MM.1S (cell line): ENCODE data around the gene IFNG-AS1.

Experiments
- DNase-seq: peaks from one replicate; pipeline ENCODE4 v3.0.0-alpha.2; 2015
- H2AFZ ChIP-seq: fragments of 300-600 bp; sonication (generic); 2 replicates; pipeline ENCODE4 v1.6.0; 2016; ENCODE audit warnings: antibody characterized with exemption, low read length
- H3F3A ChIP-seq: fragments of 300-600 bp; sonication (generic); 2 replicates; pipeline ENCODE4 v1.6.1; 2016; ENCODE audit warnings: mild to moderate bottlenecking, antibody characterized with exemption, low read length, moderate library complexity, mixed read lengths; ENCODE audit not compliant: insufficient read depth
- H3K27ac ChIP-seq: fragments of 300-600 bp; sonication (generic); 2 replicates; pipeline ENCODE4 v1.5.1; 2016; ENCODE audit warnings: mild to moderate bottlenecking, low read length
- H3K27me3 ChIP-seq: fragments of 300-600 bp; sonication (generic); replicated peaks from 2 replicates; pipeline ENCODE4 v1.6.0; 2016; ENCODE audit warnings: low read length; ENCODE audit not compliant: insufficient read depth
- H3K36me3 ChIP-seq: fragments of 300-600 bp; sonication (generic); replicated peaks from 2 replicates; pipeline ENCODE4 v1.6.1; 2016; ENCODE audit warnings: mild to moderate bottlenecking, low read length, mixed read lengths; ENCODE audit not compliant: insufficient read depth
- H3K4me1 ChIP-seq: fragments of 300-600 bp; sonication (generic); 2 replicates; pipeline ENCODE4 v1.6.1; 2016; ENCODE audit warnings: low read length, mixed read lengths
- H3K4me2 ChIP-seq: fragments of 300-600 bp; sonication (generic); 2 replicates; pipeline ENCODE4 v1.6.0; 2016; ENCODE audit warnings: low read depth, low read length
- H3K4me3 ChIP-seq: fragments of 300-600 bp; sonication (generic); 2 replicates; pipeline ENCODE4 v1.5.1; 2016; ENCODE audit warnings: low read length, mixed read lengths
- H3K79me2 ChIP-seq: fragments of 300-600 bp; sonication (generic); 2 replicates; pipeline ENCODE4 v1.6.1; 2016; ENCODE audit warnings: mixed run types, low read length, mixed read lengths
- H3K9ac ChIP-seq: fragments of 300-600 bp; sonication (generic); 2 replicates; pipeline ENCODE4 v1.6.1; 2016; ENCODE audit warnings: low read length, mixed read lengths
- H3K9me2 ChIP-seq: fragments of 300-600 bp; sonication (generic); replicated peaks from 2 replicates; pipeline ENCODE4 v1.6.1; 2016; ENCODE audit warnings: mild to moderate bottlenecking, low read length, mixed read lengths; ENCODE audit not compliant: insufficient read depth
- H3K9me3 ChIP-seq: fragments of 300-600 bp; sonication (generic); replicated peaks from 2 replicates; pipeline ENCODE4 v1.6.1; 2016; ENCODE audit warnings: mild to moderate bottlenecking, low read length, mixed read lengths; ENCODE audit not compliant: insufficient read depth
- H4K20me1 ChIP-seq: fragments of 300-600 bp; sonication (generic); 2 replicates; pipeline ENCODE4 v1.6.1; 2016; ENCODE audit warnings: mild to moderate bottlenecking, low read length, moderate library complexity, mixed read lengths; ENCODE audit not compliant: insufficient read depth
- EZH2 ChIP-seq: fragments of 300-600 bp; sonication (generic); optimal IDR thresholded peaks from 2 replicates; pipeline ENCODE3; 2017; ENCODE audit warnings: low read depth, mild to moderate bottlenecking, antibody characterized with exemption, low read length, mixed read lengths
- EZH2phosphoT487 ChIP-seq: fragments of 300-600 bp; sonication (generic); IDR thresholded peaks from 2 replicates; pipeline ENCODE4 v1.6.1; 2018; ENCODE audit warnings: antibody characterized with exemption, low read length
- TF ChIP-seq, protein P1 (sequence below): fragments of 300-600 bp; sonication (generic); IDR thresholded peaks from 2 replicates; pipeline ENCODE4 v1.5.1; 2016; ENCODE audit warnings: antibody characterized with exemption, low read length, mixed read lengths

Gene IFNG-AS1

DNA sequence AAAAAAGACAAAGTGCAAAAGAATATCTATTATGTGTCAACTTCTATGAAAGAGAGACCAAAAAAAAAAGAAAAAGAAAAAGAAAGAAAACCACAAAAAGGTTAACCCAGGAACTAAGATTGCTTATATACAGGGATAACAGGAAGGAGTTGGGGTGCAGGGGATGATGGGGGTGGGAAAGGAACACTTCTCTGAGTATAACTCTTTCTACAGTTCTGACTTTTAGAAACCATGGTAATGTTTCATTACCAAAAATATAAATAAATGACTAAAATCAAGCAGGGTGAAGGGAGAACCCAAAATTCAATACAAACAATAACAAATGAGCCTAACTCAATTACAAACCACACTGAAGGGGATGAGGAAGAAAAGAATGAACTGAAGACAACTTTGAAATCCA, 9.1 kb downstream of the IFNG-AS1 start:
- Histone ChIP-seq H3K4me3 (no peak overlapping the region), H4K20me1 (peaks cover 42% of the 10 kb centered on the region), H3K9ac (no peak overlapping the region), H3K27ac (no peak overlapping the region), H3K4me1 (peaks cover 32% of the 10 kb centered on the region), H3K9me3 (no peaks in the 10 kb centered on the region), H3K9me2 (no peaks in the 10 kb centered on the region), H2AFZ (no peak overlapping the region), H3F3A (peaks cover 13% of the 10 kb centered on the region; the same call in 1 of the 2 replicates), H3K79me2 (peaks cover 100% of the 10 kb centered on the region), H3K36me3 (peaks cover 25% of the 10 kb centered on the region), H3K4me2 (no peak overlapping the region), H3K27me3 (no peaks in the 10 kb centered on the region)
- no peak for DNase-seq
- TF ChIP-seq EZH2: no peak
- TF ChIP-seq, protein P1, sequence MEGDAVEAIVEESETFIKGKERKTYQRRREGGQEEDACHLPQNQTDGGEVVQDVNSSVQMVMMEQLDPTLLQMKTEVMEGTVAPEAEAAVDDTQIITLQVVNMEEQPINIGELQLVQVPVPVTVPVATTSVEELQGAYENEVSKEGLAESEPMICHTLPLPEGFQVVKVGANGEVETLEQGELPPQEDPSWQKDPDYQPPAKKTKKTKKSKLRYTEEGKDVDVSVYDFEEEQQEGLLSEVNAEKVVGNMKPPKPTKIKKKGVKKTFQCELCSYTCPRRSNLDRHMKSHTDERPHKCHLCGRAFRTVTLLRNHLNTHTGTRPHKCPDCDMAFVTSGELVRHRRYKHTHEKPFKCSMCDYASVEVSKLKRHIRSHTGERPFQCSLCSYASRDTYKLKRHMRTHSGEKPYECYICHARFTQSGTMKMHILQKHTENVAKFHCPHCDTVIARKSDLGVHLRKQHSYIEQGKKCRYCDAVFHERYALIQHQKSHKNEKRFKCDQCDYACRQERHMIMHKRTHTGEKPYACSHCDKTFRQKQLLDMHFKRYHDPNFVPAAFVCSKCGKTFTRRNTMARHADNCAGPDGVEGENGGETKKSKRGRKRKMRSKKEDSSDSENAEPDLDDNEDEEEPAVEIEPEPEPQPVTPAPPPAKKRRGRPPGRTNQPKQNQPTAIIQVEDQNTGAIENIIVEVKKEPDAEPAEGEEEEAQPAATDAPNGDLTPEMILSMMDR: no peak
- no peak for TF ChIP-seq EZH2phosphoT487

DNA sequence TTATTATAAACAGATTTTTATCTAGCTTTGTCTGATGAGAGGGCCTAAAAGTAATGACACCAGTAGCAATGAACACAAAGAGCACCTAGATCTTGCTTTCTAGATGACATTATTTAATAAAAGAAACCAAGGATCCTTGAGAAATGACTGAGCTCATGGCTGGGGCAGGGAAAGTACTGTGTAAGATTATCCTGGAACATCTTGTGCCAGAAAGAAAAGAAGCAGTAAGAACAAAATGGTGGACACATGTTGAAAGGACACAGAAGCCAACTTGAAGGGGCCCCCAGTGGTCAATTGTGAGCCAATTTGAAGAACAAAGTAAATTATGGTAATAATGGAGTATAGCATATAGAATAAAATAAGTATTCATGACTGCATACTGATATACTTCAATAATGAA, 10.0 kb downstream of the IFNG-AS1 start:
- H2AFZ ChIP-seq: no peak overlapping the region
- H3F3A ChIP-seq: peaks cover 13% of the 10 kb centered on the region; the same call in 1 of the 2 replicates
- H3K9me3 ChIP-seq: no peaks in the 10 kb centered on the region
- H4K20me1 ChIP-seq: peaks cover 48% of the 10 kb centered on the region
- no peak overlapping the region for H3K27ac ChIP-seq
- H3K9ac ChIP-seq: no peak overlapping the region
- peaks cover 23% of the 10 kb centered on the region for H3K36me3 ChIP-seq
- TF ChIP-seq, protein P1: no peak
- no peak for TF ChIP-seq EZH2
- no peak for TF ChIP-seq EZH2phosphoT487
- peaks cover 100% of the 10 kb centered on the region for H3K79me2 ChIP-seq
- H3K4me3 ChIP-seq: no peak overlapping the region
- no peak for DNase-seq
- no peaks in the 10 kb centered on the region for H3K27me3 ChIP-seq
- peaks cover 28% of the 10 kb centered on the region for H3K4me1 ChIP-seq
- H3K9me2 ChIP-seq: no peaks in the 10 kb centered on the region
- no peak overlapping the region for H3K4me2 ChIP-seq

DNA sequence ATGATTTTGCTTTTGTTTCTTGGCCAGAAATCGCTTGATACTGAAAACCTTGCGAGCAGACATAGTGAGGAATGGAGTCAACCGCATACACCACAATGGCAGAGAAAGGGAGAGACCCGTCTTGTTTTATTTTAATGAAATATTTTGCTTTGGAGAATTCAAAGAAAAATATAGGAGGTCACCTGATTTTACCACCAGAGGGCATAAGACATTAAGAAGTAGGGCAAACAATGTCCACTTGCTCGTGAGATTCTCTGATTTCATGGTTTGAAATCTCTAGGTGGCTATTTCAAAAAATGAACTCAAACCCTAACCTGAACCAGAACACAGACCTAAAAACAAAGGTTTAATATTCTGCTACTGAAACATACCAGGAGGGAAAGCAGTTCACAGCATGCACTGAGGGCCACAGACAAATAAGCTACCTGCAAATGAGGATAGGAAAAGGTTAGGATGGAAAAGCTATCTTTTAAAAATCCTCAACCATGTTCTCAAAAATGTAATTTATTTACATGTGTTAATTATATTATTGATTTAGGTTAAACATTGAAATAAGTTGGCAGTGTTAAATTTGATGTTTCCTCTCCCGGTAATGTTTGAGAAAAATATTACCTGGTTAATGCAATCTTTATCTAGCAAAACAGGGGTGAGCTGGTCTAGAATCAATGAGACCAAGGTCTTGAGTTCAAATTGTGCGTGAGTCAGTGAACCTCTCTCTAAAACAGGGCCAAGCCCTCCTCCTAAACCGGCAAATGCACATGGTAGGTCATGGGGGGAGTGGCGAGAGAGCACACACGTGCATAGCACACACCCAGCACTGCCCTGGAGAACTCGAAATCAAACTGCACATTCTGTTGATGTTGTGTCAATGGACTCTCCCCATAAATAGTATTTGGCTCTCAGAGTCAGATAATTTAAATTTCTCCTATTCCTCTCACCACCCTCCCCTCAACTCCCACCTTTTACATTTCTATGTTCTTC, 12.5 kb downstream of the IFNG-AS1 start:
- H3F3A ChIP-seq: 0 out of 2 replicates have a peak, but pooled peaks cover 13% of the 10 kb centered on the region
- no peak for TF ChIP-seq EZH2phosphoT487
- TF ChIP-seq, protein P1: peak; percentile 49

More for the DNA sequence above, 12.5 kb downstream of the IFNG-AS1 start:
- no peak overlapping the region for H3K4me3 ChIP-seq
- no peak overlapping the region for H3K4me2 ChIP-seq
- H4K20me1 ChIP-seq: peaks cover 54% of the 10 kb centered on the region
- no peak overlapping the region for H3K27ac ChIP-seq
- H3K27me3 ChIP-seq: no peaks in the 10 kb centered on the region
- H3K9me2 ChIP-seq: no peaks in the 10 kb centered on the region
- H3K9ac ChIP-seq: no peak overlapping the region
- no peak for DNase-seq
- H3K4me1 ChIP-seq: peaks cover 17% of the 10 kb centered on the region
- H3K79me2 ChIP-seq: peaks cover 100% of the 10 kb centered on the region
- H3K9me3 ChIP-seq: no peaks in the 10 kb centered on the region
- no peak overlapping the region for H2AFZ ChIP-seq
- peaks cover 29% of the 10 kb centered on the region for H3K36me3 ChIP-seq
